ENCODE measurements around the gene NPC1. TPM values are rescaled to one million over a fixed set of nuclear protein-coding genes. Genes with fewer than 3 reads are reported as not detected.
"Not testable (repeated sequence)": the region's sequence is repeated elsewhere in the genome, so short reads cannot be mapped to it uniquely, and the experiment has no call there.

The NPC1 gene
- polyA plus RNA-seq (ENCODE audit: insufficient read length): 32.5 TPM

DNA sequence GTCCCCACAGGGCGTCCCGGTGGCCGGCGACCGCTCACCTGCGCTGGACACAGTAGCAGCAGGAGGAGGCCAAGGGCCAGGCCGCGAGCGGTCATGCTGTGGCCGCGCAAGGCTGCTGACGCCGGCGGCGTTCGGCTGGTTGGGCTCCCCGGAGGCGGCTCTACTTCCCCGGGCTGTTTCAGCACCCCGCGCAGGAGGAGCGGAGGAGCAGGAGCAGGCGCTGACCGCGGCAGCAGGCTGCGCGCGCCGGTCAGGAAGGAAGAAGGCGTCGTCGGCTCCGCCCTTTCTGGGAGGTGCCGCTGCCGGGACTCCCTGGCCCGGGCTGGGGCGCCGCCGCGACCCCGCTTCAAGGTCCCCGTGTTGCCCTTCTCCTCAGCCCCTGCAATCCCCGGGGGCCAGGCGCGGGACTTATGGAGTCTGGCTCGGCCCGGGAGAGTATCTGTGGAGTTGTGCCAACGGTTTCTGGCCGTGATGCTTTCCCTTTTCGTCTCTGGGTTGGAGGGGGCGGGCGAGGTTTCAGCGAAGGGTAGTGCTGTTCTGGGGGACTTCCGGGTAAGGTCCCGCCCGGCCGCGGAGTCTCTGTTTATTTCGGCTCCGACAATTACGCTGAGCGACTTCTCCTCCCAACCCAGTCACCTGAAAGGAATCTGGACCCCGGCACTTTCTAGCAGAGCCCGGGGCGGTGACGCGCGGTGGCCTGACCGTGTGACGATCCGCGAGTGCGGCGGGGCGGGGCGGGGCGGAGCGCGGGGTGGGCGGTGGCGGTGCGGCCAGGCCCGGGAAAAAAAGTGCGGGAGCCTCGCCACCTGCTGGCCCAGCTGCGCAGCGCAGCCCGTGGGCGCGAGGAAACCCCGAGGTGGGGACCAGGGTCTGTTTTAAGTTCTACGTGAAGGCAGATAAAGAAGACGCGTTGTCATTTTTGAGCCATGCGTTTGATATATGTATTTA is at the start of gene NPC1:
Gene NPC1 (minus strand): TSS at position 258 of the 948 bp plus-strand sequence. CDS start 163 bp downstream, at position 95.
- peak; percentile 97 for DNase-seq

DNA sequence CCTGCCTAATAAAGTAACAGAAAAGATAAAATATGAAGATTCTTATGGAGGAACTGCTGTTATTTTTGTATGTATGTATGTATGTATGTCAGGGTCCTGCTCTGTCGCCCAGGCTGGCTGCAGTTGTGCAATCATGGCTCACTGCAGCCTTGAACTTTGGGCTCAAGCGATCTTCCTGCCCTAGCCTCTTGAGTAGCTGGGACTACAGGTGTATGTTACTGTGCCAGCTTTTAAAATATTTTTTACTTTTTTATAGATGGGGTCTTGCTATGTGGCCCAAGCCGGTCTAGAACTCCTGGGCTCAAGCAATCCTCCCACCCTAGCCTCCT is 49.7 kb upstream of the NPC1 start:
- DNase-seq: no peak

GRCh38 chr18:23635283-23636070 is 49.2 kb upstream of the NPC1 start:
- no peak for DNase-seq

DNA sequence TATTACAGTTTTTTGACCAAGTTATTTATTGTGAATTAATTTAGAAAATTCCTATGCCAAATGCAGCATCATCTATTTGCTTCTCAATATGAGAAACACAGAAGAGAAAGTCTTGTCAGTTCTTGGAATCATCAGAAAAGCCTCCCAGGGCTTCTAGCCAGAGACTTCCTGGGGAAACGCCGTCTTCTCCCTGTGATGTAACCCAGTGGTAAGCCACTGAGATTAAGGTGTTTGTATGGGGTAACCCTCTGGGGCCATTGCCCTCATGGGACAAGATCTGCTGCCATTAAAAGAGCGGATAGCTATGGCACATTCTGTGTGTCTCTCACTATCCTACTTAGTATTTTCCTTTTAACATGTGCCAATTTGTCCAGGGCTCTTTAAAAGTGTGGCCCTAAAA is 48.4 kb upstream of the NPC1 start:
- no peak for DNase-seq

DNA sequence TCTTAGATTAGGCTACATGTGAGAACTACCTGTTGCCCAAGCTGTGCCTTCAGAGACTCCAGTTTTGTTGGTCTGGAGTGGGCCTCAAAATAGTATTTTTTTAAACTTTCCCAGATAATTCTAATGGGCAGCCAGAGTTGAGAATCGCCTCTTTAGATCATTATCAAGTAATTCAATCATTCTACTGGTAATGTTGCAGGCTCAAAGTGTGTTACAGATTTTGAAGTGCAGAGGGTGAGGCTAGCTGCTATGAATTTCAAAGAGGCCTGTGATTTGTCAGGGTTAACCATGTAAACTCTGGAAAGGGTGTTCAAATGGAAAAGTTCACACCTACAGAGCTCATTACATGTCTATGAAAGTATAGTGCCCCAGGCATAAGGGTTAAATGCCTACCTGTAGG is 46.3 kb upstream of the NPC1 start:
- DNase-seq: no peak

DNA sequence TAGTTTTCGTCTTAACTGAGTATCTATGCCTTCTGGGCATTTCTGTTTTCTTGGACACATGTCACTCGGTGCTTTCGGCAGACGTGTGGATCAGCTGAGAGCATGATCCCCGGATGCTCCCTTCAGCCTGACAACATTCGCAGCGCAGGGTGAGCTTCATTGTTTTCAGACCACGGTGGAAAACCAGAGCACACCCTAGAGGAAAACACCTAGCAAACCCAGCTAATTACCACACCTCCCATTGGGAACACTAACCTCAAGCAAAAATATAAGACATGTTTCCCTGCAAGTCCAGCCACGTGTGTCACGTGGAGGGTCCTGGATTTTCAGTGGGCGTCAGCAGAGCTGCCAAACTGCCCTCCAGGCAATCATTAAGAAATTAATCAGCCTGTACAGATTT is 45.4 kb upstream of the NPC1 start:
- no peak for DNase-seq

DNA sequence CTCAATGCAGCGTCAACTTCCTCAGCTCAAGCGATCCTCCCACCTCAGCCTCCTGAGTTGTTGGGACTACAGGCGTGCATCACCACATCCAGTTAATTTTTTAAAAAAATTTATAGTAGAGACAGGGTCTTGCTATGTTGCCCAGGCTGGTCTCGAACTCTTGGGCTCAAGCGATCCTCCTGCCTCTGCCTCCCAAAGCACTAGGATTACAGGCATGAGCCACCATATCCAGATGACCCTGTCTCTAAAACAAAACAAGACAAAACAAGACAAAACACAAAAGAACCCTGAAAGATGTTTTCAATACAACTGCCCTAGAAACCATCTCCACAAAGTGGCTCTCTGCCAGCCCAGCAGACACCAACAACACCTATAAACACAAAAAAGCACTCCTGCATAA is 45.0 kb upstream of the NPC1 start:
- no peak for DNase-seq

DNA sequence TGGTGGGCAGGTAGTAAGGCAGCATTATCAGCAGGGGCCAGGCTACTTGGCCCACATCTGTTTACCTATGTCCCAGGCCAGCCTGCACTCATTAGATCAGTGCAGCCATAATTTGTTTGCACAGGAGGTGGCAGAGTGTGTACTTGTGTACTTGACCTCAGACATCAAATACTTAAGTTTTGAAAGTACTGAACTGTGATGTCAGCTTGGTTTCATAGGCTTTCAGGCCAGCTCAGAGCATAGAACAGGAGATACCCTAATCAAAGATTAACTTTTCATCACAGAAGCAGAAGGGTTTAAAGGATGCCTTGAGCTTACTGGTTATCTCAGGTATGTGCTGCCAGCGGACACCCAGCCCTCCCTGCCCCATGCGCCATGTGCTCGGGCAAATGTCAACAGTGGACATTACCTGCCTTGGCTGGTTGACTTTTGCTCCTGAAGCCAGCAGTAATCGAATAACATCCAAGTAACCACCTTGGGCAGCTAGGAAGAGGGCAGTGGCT is 43.2 kb upstream of the NPC1 start:
- DNase-seq: no peak

GRCh38 chr18:23627970-23628369 is 41.7 kb upstream of the NPC1 start:
- no peak for DNase-seq

DNA sequence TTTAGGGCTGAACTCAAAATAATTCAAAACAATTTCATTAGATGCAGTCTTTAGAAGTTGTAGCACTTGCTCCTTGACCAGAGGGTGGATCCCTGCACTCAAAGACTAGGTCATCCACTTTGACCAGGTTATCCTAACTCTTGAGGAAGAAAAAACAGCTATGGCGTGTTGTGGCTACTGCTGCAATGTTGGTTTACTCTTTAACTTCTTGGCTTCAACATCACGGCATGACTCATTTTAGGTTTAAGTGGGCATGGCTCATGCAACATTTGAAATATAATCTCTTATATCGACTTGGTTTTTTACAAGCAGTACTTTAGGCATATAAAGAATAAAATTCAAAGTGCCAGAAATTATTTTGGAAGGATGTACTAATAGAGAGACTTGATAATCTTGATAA is 41.0 kb upstream of the NPC1 start:
- DNase-seq: no peak

DNA sequence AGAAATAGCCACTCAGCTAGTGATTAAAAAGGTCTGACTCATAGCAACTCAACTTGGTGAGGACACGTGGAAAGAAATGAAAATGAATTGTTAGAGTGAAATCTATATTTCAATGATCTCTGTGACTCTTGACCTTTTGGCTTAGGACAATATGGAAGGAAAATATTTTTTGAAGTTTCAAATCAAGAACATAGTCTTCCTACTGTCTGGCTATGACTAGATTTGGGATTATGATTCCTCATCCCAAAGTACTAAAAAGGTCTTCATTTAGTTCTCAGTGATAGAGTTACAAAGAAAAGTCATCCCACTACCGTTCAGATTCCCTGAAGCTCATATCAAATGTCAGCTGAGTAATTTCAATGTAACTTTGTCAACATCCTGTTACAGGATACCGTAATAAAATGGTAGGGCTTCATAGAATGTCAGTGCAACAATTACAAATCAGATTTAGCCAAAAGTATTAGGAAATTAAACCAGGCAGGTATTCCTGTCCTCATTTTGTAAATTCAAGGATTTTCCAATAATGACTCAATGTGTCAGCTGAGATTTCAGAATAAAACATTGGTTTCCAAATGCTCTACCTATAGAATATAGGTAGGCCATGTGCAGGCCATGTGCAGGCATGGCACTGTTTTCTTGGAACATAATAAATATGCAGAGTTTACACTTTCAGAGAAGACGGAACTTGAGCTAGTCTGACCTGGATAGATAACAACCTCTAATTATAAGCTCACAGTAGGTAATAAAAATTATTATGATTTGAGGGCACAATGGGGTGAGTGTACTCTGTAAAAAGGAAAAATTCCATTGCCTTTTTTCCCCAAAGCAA is 40.4 kb upstream of the NPC1 start:
- no peak for DNase-seq

DNA sequence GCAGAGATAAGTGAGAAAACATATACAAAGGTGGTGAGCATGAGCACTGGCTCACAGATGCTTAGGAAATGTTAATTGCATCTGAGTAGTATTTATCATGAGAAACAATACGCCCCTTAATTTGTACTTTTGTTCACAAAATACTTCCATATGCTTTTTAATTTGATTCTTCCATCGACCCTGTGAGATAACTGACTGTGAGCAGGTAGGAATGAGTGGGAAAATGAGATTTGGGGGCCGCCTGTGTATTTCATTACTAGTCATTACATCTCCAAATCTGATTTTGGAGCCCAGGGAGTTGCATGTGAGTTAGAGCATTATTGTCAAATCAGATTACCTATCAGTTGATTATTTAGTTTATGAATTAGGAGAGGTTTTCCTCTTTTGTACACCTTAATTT is 36.7 kb upstream of the NPC1 start:
- no peak for DNase-seq

DNA sequence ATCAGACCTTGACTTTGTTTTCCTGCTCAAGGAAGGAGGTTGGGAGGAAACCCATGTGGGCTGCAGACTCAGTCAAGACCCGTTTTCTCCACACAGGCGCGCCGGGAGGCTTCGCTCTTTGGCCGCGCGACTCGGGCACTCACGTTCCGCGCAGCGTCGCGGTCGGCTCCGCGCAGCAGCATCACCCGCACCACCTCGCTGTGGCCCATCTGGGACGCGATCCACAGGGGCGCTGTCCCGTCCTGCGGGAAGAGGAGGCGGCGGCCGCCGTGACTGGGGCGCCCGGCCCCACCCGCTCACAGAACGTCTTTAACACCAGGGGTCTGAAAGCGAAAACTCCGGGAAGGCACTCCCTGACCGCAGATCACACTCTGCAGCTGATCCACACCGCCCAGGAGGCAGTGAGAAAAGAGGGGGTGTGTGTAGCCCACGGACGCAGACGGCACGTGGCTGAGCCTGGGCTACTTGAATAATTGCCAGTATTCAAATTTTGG is 33.1 kb upstream of the NPC1 start:
- DNase-seq: peak; percentile 40

DNA sequence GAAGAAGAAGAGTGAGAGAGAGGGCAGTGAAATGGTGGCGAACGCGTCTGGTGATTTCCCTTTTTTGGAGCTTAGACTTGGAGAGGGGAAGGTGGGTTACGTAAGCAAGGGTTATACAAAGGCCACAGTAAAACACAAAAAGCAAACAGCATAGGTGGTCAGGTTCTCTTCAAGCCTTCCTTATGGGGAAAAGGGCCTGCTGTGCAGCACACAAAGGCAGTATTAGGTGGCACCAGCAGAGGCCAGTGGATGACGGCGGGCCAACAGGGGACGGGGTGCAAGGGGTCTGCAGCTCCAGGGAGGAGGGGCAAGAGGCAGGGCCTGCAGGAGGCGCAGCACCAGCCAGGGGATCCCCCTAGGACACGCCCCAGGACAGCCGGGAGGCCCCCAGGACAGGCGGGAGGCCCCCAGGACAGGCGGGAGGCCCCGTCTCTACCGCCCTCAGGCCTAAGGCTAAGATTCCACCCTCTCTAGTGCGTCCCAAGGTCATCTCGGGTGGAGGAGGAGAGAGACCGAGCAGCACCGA is 32.6 kb upstream of the NPC1 start:
- peak; percentile 55 for DNase-seq

DNA sequence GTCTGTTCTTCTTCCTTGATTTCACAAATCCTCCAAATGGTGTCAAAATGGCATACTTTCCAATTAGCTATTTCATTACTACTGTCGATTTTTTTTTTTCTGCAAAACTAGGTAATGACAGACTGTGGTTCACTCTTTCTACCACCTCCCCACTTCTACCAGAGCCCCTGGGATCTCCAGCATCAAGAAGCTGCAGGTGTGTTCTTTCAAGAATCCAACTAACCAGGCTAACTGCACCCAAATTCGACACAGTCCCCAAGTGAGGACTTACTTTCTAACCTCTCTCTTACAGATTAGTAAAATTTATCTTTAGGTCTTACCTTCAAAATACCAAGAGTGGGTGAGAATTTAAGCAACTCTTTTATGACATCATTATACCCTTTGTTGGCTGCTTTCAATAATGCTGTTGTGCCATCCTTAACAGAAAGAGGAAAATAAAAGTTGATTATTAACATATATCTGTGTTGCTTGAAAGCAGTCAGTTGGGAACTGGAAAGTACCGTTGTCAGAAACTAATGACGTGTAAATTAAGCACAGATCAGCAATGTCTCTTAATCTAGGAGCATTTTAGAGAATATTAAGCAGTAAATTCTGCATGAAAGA is 31.2 kb upstream of the NPC1 start:
- DNase-seq: no peak

GRCh38 chr18:23616258-23616657 is 30.0 kb upstream of the NPC1 start:
- no peak for DNase-seq

- no peak for DNase-seq
These were observed 28.6 kb upstream of the NPC1 start for GRCh38 chr18:23614891-23615290.

GRCh38 chr18:23614413-23614812 is 28.1 kb upstream of the NPC1 start:
- no peak for DNase-seq

GRCh38 chr18:23613091-23613475 is 26.8 kb upstream of the NPC1 start:
- DNase-seq: not testable (repeated sequence)

- no peak for DNase-seq
These were observed 26.3 kb upstream of the NPC1 start for GRCh38 chr18:23612434-23613090.

DNA sequence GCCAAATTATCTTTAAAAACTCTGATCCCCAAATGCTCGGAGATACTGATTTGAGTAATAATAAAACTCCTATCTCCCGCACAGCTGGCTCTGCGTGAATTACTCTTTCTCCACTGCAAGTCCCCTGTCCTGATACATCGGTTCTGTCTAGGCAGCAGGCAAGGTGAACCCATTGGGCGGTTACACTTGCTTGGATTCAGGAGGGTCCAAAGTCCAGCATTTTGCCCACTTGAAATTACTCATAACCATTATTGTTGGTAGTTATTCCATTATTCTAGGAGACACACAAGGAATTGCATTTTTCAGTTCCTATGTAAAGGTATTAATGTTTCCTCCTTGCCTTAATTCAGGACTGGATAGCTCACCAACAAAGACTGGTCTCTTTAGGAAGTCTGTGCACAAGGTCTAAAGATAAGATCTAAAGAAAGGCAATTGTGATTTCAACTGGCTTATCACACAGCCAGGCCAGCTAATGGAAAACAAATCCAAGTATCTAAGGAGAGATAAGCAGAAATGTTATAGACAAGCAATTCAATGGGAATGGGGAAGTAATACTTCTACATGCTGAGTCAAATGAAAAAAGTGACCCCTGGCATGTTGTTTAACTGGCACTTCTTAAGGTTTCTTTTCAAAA is 23.2 kb upstream of the NPC1 start:
- no peak for DNase-seq
